HEK293T (cell line): Measurements from ENCODE around the gene TEAD1.

Experiments
- FOXA1 ChIP-seq: fragments of 450-650 bp; IDR thresholded peaks from 2 replicates; pipeline ENCODE4 v1.6.1; 2016; ENCODE audit warnings: mild to moderate bottlenecking
- FOXM1 ChIP-seq: fragments of 450-650 bp; IDR thresholded peaks from 2 replicates; pipeline ENCODE4 v1.6.1; 2017; ENCODE audit warnings: mild to moderate bottlenecking, borderline replicate concordance
- ZNF384 ChIP-seq: fragments of 450-650 bp; IDR thresholded peaks from 2 replicates; pipeline ENCODE4 v1.6.1; 2016

DNA sequence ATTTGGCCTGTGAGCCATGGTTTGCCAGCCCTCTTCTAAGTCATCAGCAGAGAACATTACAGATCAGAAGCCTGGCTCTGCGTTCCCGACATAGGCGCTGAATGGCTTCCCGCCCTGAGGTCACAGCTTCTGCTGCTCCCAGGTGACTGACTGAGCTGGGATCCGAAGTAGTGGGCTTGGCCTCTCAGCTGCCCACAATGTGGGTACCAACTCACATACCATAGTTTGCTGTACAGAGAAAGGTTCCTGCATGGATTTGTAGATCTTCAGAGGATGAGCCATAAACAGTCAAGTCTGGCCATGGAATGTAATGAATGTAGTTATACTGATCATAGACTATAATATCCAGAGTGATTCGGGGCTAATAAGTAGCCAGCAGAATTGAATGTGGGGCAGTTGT lies 42.6 kb downstream of the TEAD1 start:
- TF ChIP-seq FOXM1, result no peak
- TF ChIP-seq FOXA1, result no peak
- TF ChIP-seq ZNF384, result no peak
